Activated CD8-positive, alpha-beta T cell treated with anti-CD3 and anti-CD28 coated beads for 36 hours (primary cell): ENCODE data around the gene SF3B5. TPM values are rescaled to one million over a fixed set of nuclear protein-coding genes. Genes with fewer than 3 reads are reported as not detected.

Experiments
- ATAC-seq: fragments of 200-7000 bp; cut with Tn5 transposase; one replicate; pipeline ENCODE4 v1.10.0; 2021; ENCODE audit warnings: mild to moderate bottlenecking, moderate library complexity
- CTCF ChIA-PET: fragments of 350-600 bp; sonication (Branson Sonifier 250); formaldehyde crosslinking; loops from one replicate; lab custom pipeline; 2021; ENCODE audit warnings: antibody characterized with exemption; lab: Charles Lee
- POLR2A ChIA-PET: fragments of 350-600 bp; sonication (Branson Sonifier 250); formaldehyde crosslinking; loops from one replicate; lab custom pipeline; 2021; ENCODE audit warnings: antibody characterized with exemption; lab: Charles Lee
- DNase-seq: peaks from one replicate; pipeline ENCODE4 v3.0.0-alpha.2; 2020
- H3K27ac Mint-ChIP-seq: one replicate; pipeline ENCODE4 v1.8.0; 2021; ENCODE audit warnings: mild to moderate bottlenecking, mixed read lengths
- H3K27me3 Mint-ChIP-seq: one replicate; pipeline ENCODE4 v1.8.0; 2021; ENCODE audit warnings: mixed read lengths
- H3K36me3 Mint-ChIP-seq: one replicate; pipeline ENCODE4 v1.8.0; 2021; ENCODE audit warnings: low read depth, mixed read lengths
- H3K4me1 Mint-ChIP-seq: one replicate; pipeline ENCODE4 v1.8.0; 2021; ENCODE audit warnings: low read depth, mixed read lengths
- H3K4me3 Mint-ChIP-seq: one replicate; pipeline ENCODE4 v1.8.0; 2021; ENCODE audit warnings: mild to moderate bottlenecking, moderate library complexity, mixed read lengths
- H3K9me3 Mint-ChIP-seq: one replicate; pipeline ENCODE4 v1.8.0; 2021; ENCODE audit warnings: mixed read lengths
- CTCF ChIP-seq: fragments of 200-600 bp; IDR thresholded peaks from one replicate; pipeline ENCODE4 v1.8.0; 2022; ENCODE audit warnings: antibody characterized with exemption, mild to moderate bottlenecking
- intact Hi-C: fragments of 100-400 bp; cut with micrococcal nuclease; formaldehyde crosslinking; loops from one replicate; pipeline ENCODE4 v1.10.0; 2022
- total RNA-seq, 2 experiments: library from RNA; stranded (reverse); gene quantifications; one replicate each; pipeline ENCODE4 v1.2.3, GENCODE V29; 2021

The SF3B5 gene
- total RNA-seq, 2 experiments from 2014 or later = 207 to 210 TPM

DNA sequence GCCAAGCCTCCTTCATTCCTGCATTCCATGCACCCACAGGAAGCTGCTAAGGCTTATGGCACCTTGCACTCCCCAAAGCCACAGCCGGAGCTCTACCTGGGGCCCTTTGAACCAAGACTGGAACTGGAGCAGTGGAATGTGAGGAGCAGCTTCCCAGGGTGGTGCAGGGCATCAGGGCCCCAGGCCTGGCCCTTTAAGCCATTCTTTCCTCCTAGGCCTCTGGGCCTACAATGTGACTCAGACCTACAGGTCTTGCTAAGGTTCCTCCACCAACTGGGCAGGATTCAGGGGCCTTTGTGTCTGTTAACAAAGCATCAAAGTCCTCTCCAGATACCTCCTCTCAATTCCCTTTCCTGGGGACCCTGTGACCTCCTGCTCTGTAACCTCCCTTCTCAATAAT is 36.2 kb downstream of the SF3B5 start:
- no peaks in the 10 kb centered on the region for H3K9me3 Mint-ChIP-seq
- H3K27ac Mint-ChIP-seq = no peak overlapping the region
- ATAC-seq (no peak), DNase-seq (peak; percentile 15)
- no peaks in the 10 kb centered on the region for H3K27me3 Mint-ChIP-seq
- ChIA-PET POLR2A (interaction anchor here (1.6 kb wide), 1 partner anchor 36 kb away, joined by 4 read pairs; the partner anchor contains the start of gene SF3B5), CTCF (interaction anchor here (1.2 kb wide), 1 partner anchor 119 kb away, joined by 3 read pairs; no protein-coding TSS in a partner anchor)
- intact Hi-C loops = no loop called here
- H3K4me3 Mint-ChIP-seq = no peak overlapping the region
- peaks cover 32% of the 10 kb centered on the region for H3K4me1 Mint-ChIP-seq
- no peak for TF ChIP-seq CTCF
- H3K36me3 Mint-ChIP-seq = peaks cover 3% of the 10 kb centered on the region

GRCh38 chr6:144055121-144055931 is 40.0 kb downstream of the SF3B5 start:
- peak; percentile 86 for ATAC-seq
- Mint-ChIP-seq H3K4me3 (peak overlapping the region; percentile 69), H3K27me3 (no peaks in the 10 kb centered on the region), H3K9me3 (no peaks in the 10 kb centered on the region), H3K27ac (peak overlapping the region; percentile 95), H3K4me1 (peaks cover 27% of the 10 kb centered on the region), H3K36me3 (no peaks in the 10 kb centered on the region)
- intact Hi-C loops = no loop called here
- POLR2A ChIA-PET = interaction anchor here (0.6 to 3.9 kb wide), 11 partner anchors 9 to 160 kb away, joined by 3 to 45 read pairs (median 3); partner anchors contain the start of gene SF3B5
- TF ChIP-seq CTCF = no peak
- peak; percentile 86 for DNase-seq
- CTCF ChIA-PET = interaction anchor here (1.0 to 2.5 kb wide), 5 partner anchors 10 to 161 kb away, joined by 3 to 19 read pairs (median 6); no protein-coding TSS in a partner anchor

DNA sequence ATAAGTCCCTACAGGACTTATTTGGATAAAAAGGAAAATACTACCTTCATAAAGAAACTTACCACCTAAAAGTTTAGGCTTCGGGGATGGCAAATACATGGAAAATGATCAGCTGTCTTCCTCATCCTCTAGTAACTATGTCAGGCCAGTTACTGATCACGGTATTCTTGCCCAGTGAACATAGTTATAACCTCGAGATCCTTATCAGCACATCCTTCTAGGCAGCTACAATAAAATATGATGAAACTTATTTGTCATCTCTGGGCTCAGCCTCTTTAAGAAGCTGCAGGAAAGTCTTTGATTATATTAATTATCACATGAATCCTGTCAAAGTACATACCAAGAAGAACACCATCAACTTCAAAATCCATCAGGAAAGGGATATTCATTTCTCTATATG is 41.8 kb downstream of the SF3B5 start:
- H3K9me3 Mint-ChIP-seq = no peaks in the 10 kb centered on the region
- H3K4me3 Mint-ChIP-seq = no peak overlapping the region
- DNase-seq = no peak
- ATAC-seq = no peak
- peaks cover 29% of the 10 kb centered on the region for H3K4me1 Mint-ChIP-seq
- H3K27me3 Mint-ChIP-seq = no peaks in the 10 kb centered on the region
- no peak overlapping the region for H3K27ac Mint-ChIP-seq
- CTCF ChIA-PET = interaction anchor here (0.6 to 2.2 kb wide), 5 partner anchors 9 to 163 kb away, joined by 3 to 7 read pairs (median 5); no protein-coding TSS in a partner anchor
- no peaks in the 10 kb centered on the region for H3K36me3 Mint-ChIP-seq
- intact Hi-C loops = no loop called here
- TF ChIP-seq CTCF = no peak
- POLR2A ChIA-PET = interaction anchor here (3.9 kb wide), 1 partner anchor 12 kb away, joined by 45 read pairs; no protein-coding TSS in a partner anchor

DNA sequence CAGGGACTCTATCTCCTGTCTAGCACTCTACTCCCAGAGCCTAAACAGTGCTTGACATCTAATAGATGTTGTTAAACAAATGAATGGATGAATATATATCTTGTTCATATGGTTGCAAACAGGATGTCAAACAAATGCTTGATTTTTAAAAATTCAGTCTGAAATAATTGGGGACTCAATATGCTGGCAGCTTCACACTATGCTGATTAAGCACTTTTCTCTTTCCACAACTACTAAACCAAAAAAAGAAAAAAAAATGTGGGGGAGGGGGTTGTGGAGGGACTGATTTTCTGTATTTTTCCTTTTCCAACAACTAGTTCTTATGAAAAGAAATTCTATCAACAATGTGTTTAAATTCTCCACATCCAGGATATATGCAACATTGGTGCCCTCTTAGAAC is 42.9 kb downstream of the SF3B5 start:
- no peak for DNase-seq
- CTCF ChIA-PET = no interaction called here
- ATAC-seq = no peak
- peaks cover 29% of the 10 kb centered on the region for H3K4me1 Mint-ChIP-seq
- H3K27ac Mint-ChIP-seq = no peak overlapping the region
- no peaks in the 10 kb centered on the region for H3K27me3 Mint-ChIP-seq
- no peak for TF ChIP-seq CTCF
- no peak overlapping the region for H3K4me3 Mint-ChIP-seq
- peaks cover 2% of the 10 kb centered on the region for H3K9me3 Mint-ChIP-seq
- intact Hi-C loops = no loop called here
- POLR2A ChIA-PET = no interaction called here
- H3K36me3 Mint-ChIP-seq = peaks cover 3% of the 10 kb centered on the region

DNA sequence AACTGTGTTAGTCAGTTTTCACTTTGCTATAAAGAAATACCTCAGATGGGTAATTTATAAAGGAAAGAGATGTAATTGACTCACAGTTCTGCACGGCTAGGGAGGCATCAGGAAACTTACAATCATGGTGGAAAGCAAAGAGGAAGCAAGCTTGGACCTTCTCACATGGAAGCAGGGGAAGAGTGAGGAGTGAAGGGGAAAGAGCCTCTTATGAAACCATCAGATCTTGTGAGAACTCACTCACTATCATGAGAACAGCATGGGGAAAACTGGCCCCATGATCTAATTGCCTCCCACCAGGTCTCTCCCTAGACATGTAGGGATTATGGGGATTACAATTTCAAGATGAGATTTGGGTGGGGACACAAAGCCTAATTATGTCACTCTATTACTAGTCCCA is 46.0 kb downstream of the SF3B5 start:
- peaks cover 2% of the 10 kb centered on the region for H3K9me3 Mint-ChIP-seq
- H3K36me3 Mint-ChIP-seq = peaks cover 3% of the 10 kb centered on the region
- TF ChIP-seq CTCF = no peak
- ChIA-PET CTCF (no interaction called here), POLR2A (no interaction called here)
- peaks cover 14% of the 10 kb centered on the region for H3K4me1 Mint-ChIP-seq
- H3K27me3 Mint-ChIP-seq = no peaks in the 10 kb centered on the region
- no peak overlapping the region for H3K27ac Mint-ChIP-seq
- no peak for ATAC-seq
- no peak overlapping the region for H3K4me3 Mint-ChIP-seq
- intact Hi-C loops = no loop called here
- DNase-seq = no peak
